Measurements from ENCODE around the gene MAST4. TPM values are rescaled to one million over a fixed set of nuclear protein-coding genes. Genes with fewer than 3 reads are reported as not detected.

The MAST4 gene
- polyA plus RNA-seq, 1 donor (not counting 4 experiments of a cell fraction or from before 2014, with no cell fraction given) = 19.8 TPM

DNA sequence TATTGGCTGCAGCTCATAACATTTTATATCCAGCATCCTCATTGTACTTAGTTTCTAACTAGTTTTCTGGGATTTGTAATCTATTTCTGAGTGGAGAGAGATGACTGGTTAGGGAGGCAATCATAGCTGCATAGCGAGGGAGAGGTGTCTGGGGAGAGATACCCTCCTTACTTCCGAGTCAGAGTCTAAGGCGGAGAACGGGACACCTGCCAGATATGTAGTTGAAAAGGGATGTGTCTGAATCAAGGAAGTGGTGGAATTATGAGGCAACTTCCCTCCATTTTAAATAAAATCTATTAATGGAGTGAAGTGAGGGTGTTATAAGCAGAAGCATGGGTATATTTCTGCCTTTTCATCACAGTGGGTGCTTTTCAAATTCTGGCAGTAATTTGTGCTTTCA is 126.5 kb downstream of the MAST4 start:
- Histone ChIP-seq H3K27me3 (ENCODE audit: control insufficient read depth, extremely low read depth, insufficient read depth, low read length) (no peaks in the 10 kb centered on the region), H3K36me3 (ENCODE audit: control insufficient read depth in 2 of 2, extremely low read depth in 1 of 2, insufficient read depth in 2 of 2, low read length in 2 of 2) (no peaks in the 10 kb centered on the region), H3K79me2 (ENCODE audit: control insufficient read depth, insufficient read depth, low read length) (no peaks in the 10 kb centered on the region), H3K9ac (ENCODE audit: control insufficient read depth, extremely low read depth, insufficient read depth, low read length) (no peak overlapping the region), H4K20me1 (ENCODE audit: control insufficient read depth, extremely low read depth, insufficient read depth, low read length) (no peaks in the 10 kb centered on the region), H3K9me1 (ENCODE audit: control insufficient read depth, extremely low read depth, insufficient read depth, low read length) (no peaks in the 10 kb centered on the region), H3K4me2 (ENCODE audit: control insufficient read depth, extremely low read depth, insufficient read depth, low read depth, low read length) (no peak overlapping the region), H3K9me3 (ENCODE audit: control insufficient read depth, low read depth, low read length) (no peaks in the 10 kb centered on the region), H3K4me3 (ENCODE audit: control insufficient read depth in 2 of 3, extremely low read depth in 1 of 3, insufficient read depth in 2 of 3, low read depth in 1 of 3, low read length in 3 of 3) (no peak overlapping the region), H3K4me1 (ENCODE audit: control insufficient read depth, extremely low read depth, insufficient read depth, low read length) (peaks cover 11% of the 10 kb centered on the region), H2AFZ (ENCODE audit: control insufficient read depth, low read length) (no peak overlapping the region), H3K27ac (ENCODE audit: control insufficient read depth, insufficient read depth, low read length) (no peak overlapping the region)
- FAIRE-seq = no peak
- TF ChIP-seq EZH2 (IDR thresholded peaks at IDR 0.05; ENCODE audit: low read length) = no peak
- TF ChIP-seq, protein P1, sequence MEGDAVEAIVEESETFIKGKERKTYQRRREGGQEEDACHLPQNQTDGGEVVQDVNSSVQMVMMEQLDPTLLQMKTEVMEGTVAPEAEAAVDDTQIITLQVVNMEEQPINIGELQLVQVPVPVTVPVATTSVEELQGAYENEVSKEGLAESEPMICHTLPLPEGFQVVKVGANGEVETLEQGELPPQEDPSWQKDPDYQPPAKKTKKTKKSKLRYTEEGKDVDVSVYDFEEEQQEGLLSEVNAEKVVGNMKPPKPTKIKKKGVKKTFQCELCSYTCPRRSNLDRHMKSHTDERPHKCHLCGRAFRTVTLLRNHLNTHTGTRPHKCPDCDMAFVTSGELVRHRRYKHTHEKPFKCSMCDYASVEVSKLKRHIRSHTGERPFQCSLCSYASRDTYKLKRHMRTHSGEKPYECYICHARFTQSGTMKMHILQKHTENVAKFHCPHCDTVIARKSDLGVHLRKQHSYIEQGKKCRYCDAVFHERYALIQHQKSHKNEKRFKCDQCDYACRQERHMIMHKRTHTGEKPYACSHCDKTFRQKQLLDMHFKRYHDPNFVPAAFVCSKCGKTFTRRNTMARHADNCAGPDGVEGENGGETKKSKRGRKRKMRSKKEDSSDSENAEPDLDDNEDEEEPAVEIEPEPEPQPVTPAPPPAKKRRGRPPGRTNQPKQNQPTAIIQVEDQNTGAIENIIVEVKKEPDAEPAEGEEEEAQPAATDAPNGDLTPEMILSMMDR (optimal IDR thresholded peaks at IDR 0.05 in 1 of 3, IDR thresholded peaks at IDR 0.05 in 1 of 3, conservative IDR thresholded peaks at IDR 0.05 in 1 of 3; ENCODE audit: extremely low read depth in 1 of 3, insufficient read depth in 2 of 3, low read length in 3 of 3) = no peak
- DNase-seq (ENCODE audit: low read depth, low spot score) = no peak
- dilution Hi-C loops (cut with MboI; ENCODE audit: extremely low pct_ligation_motif_present, low sequenced_read_pairs) = no loop called here

DNA sequence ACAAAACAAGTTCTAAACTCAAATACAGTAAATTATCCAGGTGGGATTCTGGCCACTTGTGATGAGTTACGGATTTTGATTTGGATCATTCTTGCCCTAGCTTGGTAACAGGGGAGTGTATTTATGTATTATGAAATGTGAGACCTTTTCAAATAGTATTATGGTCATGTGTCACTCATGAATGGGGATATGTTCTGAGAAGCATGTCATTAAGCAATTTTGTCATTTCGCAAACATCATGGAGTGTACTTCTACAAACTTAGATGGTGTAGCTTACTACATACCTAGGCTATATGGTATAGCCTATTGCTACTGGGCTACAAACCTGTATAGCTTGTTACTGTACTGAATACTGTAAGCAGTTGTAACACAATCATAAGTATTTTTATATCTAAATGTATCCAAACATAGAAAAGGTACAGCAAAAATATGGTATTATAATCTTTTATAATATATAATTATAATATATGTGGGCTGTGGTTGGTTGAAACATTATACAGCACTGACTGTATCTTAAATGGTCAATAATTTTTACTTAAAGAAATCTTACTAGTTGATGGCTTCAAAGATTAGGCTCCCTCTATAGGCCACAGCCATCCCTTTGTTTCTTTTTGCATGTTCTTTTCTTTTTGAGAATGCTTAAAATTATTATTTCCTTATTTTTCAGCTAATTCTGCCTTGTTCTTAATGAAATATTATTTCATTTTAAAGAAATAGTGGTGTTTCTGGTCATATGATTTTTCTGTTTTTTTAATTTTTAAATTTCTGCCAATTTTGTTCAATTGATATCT is 128.4 kb downstream of the MAST4 start:
- no peak overlapping the region for H3K9ac ChIP-seq (ENCODE audit: control insufficient read depth, extremely low read depth, insufficient read depth, low read length)
- no peak overlapping the region for H2AFZ ChIP-seq (ENCODE audit: control insufficient read depth, low read length)
- no peak overlapping the region for H3K27ac ChIP-seq (ENCODE audit: control insufficient read depth, insufficient read depth, low read length)
- DNase-seq (ENCODE audit: low read depth, low spot score) (no peak), FAIRE-seq (no peak)
- no peaks in the 10 kb centered on the region for H3K9me3 ChIP-seq (ENCODE audit: control insufficient read depth, low read depth, low read length)
- H3K79me2 ChIP-seq (ENCODE audit: control insufficient read depth, insufficient read depth, low read length) = no peaks in the 10 kb centered on the region
- H3K4me3 ChIP-seq (ENCODE audit: control insufficient read depth in 2 of 3, extremely low read depth in 1 of 3, insufficient read depth in 2 of 3, low read depth in 1 of 3, low read length in 3 of 3) = no peak overlapping the region
- H3K4me2 ChIP-seq (ENCODE audit: control insufficient read depth, extremely low read depth, insufficient read depth, low read depth, low read length) = no peak overlapping the region
- no peaks in the 10 kb centered on the region for H3K36me3 ChIP-seq (ENCODE audit: control insufficient read depth in 2 of 2, extremely low read depth in 1 of 2, insufficient read depth in 2 of 2, low read length in 2 of 2)
- TF ChIP-seq EZH2 (IDR thresholded peaks at IDR 0.05; ENCODE audit: low read length) = no peak
- TF ChIP-seq, protein P1 (optimal IDR thresholded peaks at IDR 0.05 in 1 of 3, IDR thresholded peaks at IDR 0.05 in 1 of 3, conservative IDR thresholded peaks at IDR 0.05 in 1 of 3; ENCODE audit: extremely low read depth in 1 of 3, insufficient read depth in 2 of 3, low read length in 3 of 3) = no peak
- no peaks in the 10 kb centered on the region for H4K20me1 ChIP-seq (ENCODE audit: control insufficient read depth, extremely low read depth, insufficient read depth, low read length)
- H3K27me3 ChIP-seq (ENCODE audit: control insufficient read depth, extremely low read depth, insufficient read depth, low read length) = no peaks in the 10 kb centered on the region
- no peaks in the 10 kb centered on the region for H3K4me1 ChIP-seq (ENCODE audit: control insufficient read depth, extremely low read depth, insufficient read depth, low read length)
- H3K9me1 ChIP-seq (ENCODE audit: control insufficient read depth, extremely low read depth, insufficient read depth, low read length) = no peaks in the 10 kb centered on the region
- dilution Hi-C loops (cut with MboI; ENCODE audit: extremely low pct_ligation_motif_present, low sequenced_read_pairs) = no loop called here

Data from keratinocyte (primary cell).